GM21619 (cell line): ENCODE data around the gene CNTNAP5.

Source experiments
- ATAC-seq: cut with Tn5 transposase; IDR thresholded peaks from one replicate; pipeline ENCODE4 v1.9.1; 2021; ENCODE audit not compliant: unreplicated experiment

Gene CNTNAP5

GRCh38 chr2:124151691-124152090, 126.6 kb downstream of the CNTNAP5 start:
- no peak for ATAC-seq

GRCh38 chr2:124153713-124154112, 128.6 kb downstream of the CNTNAP5 start:
- no peak for ATAC-seq

- ATAC-seq, result no peak
These were observed 134.1 kb downstream of the CNTNAP5 start for GRCh38 chr2:124159166-124159565.

- no peak for ATAC-seq
These were observed 136.5 kb downstream of the CNTNAP5 start for GRCh38 chr2:124161542-124161941.

GRCh38 chr2:124162256-124162655, 137.2 kb downstream of the CNTNAP5 start:
- ATAC-seq, result no peak

GRCh38 chr2:124163840-124164239, 138.8 kb downstream of the CNTNAP5 start:
- no peak for ATAC-seq

- ATAC-seq, result no peak
These were observed 140.6 kb downstream of the CNTNAP5 start for GRCh38 chr2:124165698-124166097.

- ATAC-seq, result no peak
These were observed 146.5 kb downstream of the CNTNAP5 start for GRCh38 chr2:124171472-124172063.

- ATAC-seq, result no peak
These were observed 153.6 kb downstream of the CNTNAP5 start for GRCh38 chr2:124178719-124179118.

- ATAC-seq, result no peak
These were observed 155.5 kb downstream of the CNTNAP5 start for GRCh38 chr2:124180635-124181034.

GRCh38 chr2:124186801-124187200, 161.7 kb downstream of the CNTNAP5 start:
- no peak for ATAC-seq

- ATAC-seq, result no peak
These were observed 162.9 kb downstream of the CNTNAP5 start for GRCh38 chr2:124187948-124188347.

GRCh38 chr2:124193706-124194105, 168.6 kb downstream of the CNTNAP5 start:
- ATAC-seq, result no peak

- no peak for ATAC-seq
These were observed 176.6 kb downstream of the CNTNAP5 start for GRCh38 chr2:124201713-124202112.

- no peak for ATAC-seq
These were observed 184.4 kb downstream of the CNTNAP5 start for GRCh38 chr2:124209441-124209840.

GRCh38 chr2:124211461-124211860, 186.4 kb downstream of the CNTNAP5 start:
- ATAC-seq, result no peak

GRCh38 chr2:124213977-124214587, 189.0 kb downstream of the CNTNAP5 start:
- no peak for ATAC-seq

GRCh38 chr2:124246170-124246569, 221.1 kb downstream of the CNTNAP5 start:
- ATAC-seq, result no peak

- ATAC-seq, result no peak
These were observed 223.3 kb downstream of the CNTNAP5 start for GRCh38 chr2:124248386-124248785.

- ATAC-seq, result no peak
These were observed 225.3 kb downstream of the CNTNAP5 start for GRCh38 chr2:124250433-124250832.

- no peak for ATAC-seq
These were observed 229.5 kb downstream of the CNTNAP5 start for GRCh38 chr2:124254621-124255020.

GRCh38 chr2:124257120-124257519, 232.0 kb downstream of the CNTNAP5 start:
- no peak for ATAC-seq
